Neutrophil (primary cell): ENCODE data around the gene THRB.

Experiments used
- H3K27ac ChIP-seq: fragments of 200-600 bp; sonication (generic); 2 replicates; pipeline ENCODE4 v1.5.1; 2016; ENCODE audit warnings: mild to moderate bottlenecking, moderate library complexity
- H3K27me3 ChIP-seq: fragments of 200-600 bp; sonication (generic); 2 replicates; pipeline ENCODE4 v1.6.0; 2016; ENCODE audit warnings: mild to moderate bottlenecking
- H3K36me3 ChIP-seq: fragments of 200-600 bp; sonication (generic); 2 replicates; pipeline ENCODE4 v1.5.1; 2017
- H3K4me1 ChIP-seq, 2 experiments: fragments of 200-600 bp in 1 of 2; sonication (generic) in 1 of 2; 1 replicate in 1 of 2; 2 replicates in 1 of 2; pipeline versions ENCODE4 v1.5.1 to v1.6.1; 2013 to 2016; ENCODE audit warnings: low read depth in 1 of 2, low read length in 1 of 2, mild to moderate bottlenecking in 1 of 2, moderate library complexity in 1 of 2; ENCODE audit not compliant: control insufficient read depth in 1 of 2, insufficient read depth in 1 of 2
- H3K4me3 ChIP-seq, 2 experiments: fragments of 200-600 bp in 1 of 2; sonication (generic) in 1 of 2; 1 replicate in 1 of 2; 2 replicates in 1 of 2; pipeline ENCODE4 v1.5.1; 2013 to 2016; ENCODE audit warnings: low read depth in 1 of 2, low read length in 1 of 2, mild to moderate bottlenecking in 1 of 2, moderate library complexity in 1 of 2
- H3K9me3 ChIP-seq: fragments of 200-600 bp; sonication (generic); 2 replicates; pipeline ENCODE4 v1.5.1; 2016
- CTCF ChIP-seq: fragments of 200-600 bp; sonication (generic); IDR thresholded peaks from 2 replicates; pipeline ENCODE4 v1.5.1; 2016; ENCODE audit warnings: antibody characterized with exemption

Gene THRB

GRCh38 chr3:24351779-24352469 is 142.7 kb downstream of the THRB start:
- Histone ChIP-seq H3K27me3 (no peaks in the 10 kb centered on the region), H3K36me3 (no peaks in the 10 kb centered on the region), H3K4me3 (no peak overlapping the region), H3K27ac (no peak overlapping the region), H3K4me1 (no peaks in the 10 kb centered on the region), H3K9me3 (no peaks in the 10 kb centered on the region)
- TF ChIP-seq CTCF: no peak

DNA sequence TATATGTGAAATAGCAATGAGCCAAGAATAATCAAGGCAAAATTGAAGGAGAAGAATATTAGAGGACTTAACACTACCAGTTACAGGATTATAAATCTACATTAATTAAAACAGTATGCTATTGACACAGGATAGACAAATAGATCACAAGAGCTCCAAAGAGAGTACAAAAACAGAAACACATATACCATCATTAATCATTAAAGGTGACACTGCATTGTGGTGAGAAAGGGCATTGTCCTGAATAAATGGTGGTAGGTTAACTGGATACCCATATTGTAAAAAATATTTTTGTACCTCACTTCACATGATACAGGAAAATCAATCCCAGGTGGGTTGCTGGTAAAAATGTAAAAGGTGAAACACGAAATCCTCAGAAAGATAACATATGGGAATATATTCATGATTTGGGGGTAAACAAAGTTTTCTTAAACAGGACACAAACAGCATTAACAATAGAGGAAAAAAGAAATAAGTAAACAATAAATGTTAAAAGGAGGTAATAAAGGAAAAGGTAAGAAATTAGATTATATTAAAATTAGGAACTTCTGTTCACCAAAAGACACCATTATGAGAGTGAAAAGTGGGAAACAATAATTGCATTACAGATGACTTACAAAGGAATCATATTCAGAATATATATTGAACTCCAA is 145.2 kb downstream of the THRB start:
- no peak for TF ChIP-seq CTCF
- no peaks in the 10 kb centered on the region for H3K4me1 ChIP-seq
- no peak overlapping the region for H3K27ac ChIP-seq

DNA sequence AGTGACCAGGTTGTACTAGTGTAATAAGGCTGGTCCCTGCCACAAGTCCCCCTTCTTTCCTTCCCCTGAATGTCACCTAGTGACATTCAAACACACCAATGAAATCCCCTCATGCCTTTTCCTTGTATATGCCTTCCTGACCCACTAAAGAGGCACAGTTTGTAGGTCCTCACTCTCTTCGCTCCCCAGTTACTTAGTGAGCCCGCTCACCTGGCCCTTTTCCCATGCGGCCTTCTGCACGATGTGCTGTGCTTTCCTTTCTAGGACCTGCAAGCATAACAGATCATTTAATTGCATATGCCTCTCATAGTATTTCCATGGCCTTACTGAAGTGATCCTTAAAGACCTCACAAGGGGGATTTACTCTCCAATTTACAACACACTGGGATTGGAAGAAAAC is 146.3 kb downstream of the THRB start:
- no peaks in the 10 kb centered on the region for H3K27me3 ChIP-seq
- no peaks in the 10 kb centered on the region for H3K36me3 ChIP-seq
- no peak overlapping the region for H3K4me3 ChIP-seq
- no peaks in the 10 kb centered on the region for H3K4me1 ChIP-seq
- no peak for TF ChIP-seq CTCF
- H3K27ac ChIP-seq: no peak overlapping the region
- no peaks in the 10 kb centered on the region for H3K9me3 ChIP-seq

More for the DNA sequence above, 145.2 kb downstream of the THRB start:
- no peaks in the 10 kb centered on the region for H3K36me3 ChIP-seq
- no peaks in the 10 kb centered on the region for H3K9me3 ChIP-seq
- H3K4me3 ChIP-seq: no peak overlapping the region
- no peaks in the 10 kb centered on the region for H3K27me3 ChIP-seq

- no peak overlapping the region for H3K27ac ChIP-seq
- TF ChIP-seq CTCF: no peak
- no peaks in the 10 kb centered on the region for H3K36me3 ChIP-seq
- no peaks in the 10 kb centered on the region for H3K27me3 ChIP-seq
- H3K9me3 ChIP-seq: no peaks in the 10 kb centered on the region
- H3K4me1 ChIP-seq: no peaks in the 10 kb centered on the region
- H3K4me3 ChIP-seq: no peak overlapping the region
Measured at GRCh38 chr3:24344784-24345439, 149.7 kb downstream of the THRB start.

GRCh38 chr3:24343084-24343783 is 151.4 kb downstream of the THRB start:
- Histone ChIP-seq H3K9me3 (no peaks in the 10 kb centered on the region), H3K27ac (no peak overlapping the region), H3K4me1 (no peaks in the 10 kb centered on the region), H3K36me3 (no peaks in the 10 kb centered on the region), H3K4me3 (no peak overlapping the region), H3K27me3 (no peaks in the 10 kb centered on the region)
- TF ChIP-seq CTCF: no peak
